ENCODE results near the gene WSCD1.

Gene WSCD1

DNA sequence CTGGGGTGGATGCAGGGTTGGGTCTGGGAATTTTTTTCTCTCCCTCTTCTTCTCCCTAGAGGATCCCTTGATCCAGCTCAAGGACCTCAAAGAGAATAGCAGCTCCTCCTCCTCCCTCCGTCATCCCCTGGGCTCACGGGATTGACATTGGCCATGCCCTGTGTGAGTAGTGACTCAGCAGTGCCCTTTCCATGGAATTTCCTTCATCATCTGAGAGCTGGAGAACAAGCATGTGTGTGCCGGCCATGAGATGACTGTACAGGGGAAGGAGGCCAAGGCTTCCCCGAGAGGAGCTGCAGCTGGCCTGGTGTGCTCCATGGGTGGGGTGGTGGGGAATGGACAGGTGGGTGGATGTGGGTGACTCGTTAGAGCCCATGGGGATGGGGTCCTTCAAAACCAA lies 8.9 kb upstream of the WSCD1 start:
- TF ChIP-seq, protein P1, sequence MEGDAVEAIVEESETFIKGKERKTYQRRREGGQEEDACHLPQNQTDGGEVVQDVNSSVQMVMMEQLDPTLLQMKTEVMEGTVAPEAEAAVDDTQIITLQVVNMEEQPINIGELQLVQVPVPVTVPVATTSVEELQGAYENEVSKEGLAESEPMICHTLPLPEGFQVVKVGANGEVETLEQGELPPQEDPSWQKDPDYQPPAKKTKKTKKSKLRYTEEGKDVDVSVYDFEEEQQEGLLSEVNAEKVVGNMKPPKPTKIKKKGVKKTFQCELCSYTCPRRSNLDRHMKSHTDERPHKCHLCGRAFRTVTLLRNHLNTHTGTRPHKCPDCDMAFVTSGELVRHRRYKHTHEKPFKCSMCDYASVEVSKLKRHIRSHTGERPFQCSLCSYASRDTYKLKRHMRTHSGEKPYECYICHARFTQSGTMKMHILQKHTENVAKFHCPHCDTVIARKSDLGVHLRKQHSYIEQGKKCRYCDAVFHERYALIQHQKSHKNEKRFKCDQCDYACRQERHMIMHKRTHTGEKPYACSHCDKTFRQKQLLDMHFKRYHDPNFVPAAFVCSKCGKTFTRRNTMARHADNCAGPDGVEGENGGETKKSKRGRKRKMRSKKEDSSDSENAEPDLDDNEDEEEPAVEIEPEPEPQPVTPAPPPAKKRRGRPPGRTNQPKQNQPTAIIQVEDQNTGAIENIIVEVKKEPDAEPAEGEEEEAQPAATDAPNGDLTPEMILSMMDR (IDR thresholded peaks at IDR 0.05) = no peak

DNA sequence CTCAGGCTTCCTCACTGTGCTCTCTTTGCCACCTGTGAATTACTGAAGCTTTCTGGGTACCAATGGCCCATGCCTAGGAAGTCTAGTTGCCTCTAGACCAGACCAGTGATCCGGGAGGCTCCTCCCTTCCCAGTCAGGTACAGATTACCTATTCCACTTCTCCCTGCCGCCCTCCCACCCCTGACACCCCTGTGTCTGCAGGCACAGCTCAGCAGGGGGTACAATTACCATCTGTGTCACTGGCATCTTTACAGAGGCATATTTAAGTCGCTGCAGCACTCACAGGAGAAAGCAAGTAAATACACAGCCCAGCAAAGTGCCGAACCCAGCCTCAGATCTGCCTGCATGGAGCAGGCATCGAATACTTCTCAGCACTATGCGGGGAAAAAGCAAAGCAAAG lies 5.3 kb upstream of the WSCD1 start:
- TF ChIP-seq, protein P1 (IDR thresholded peaks at IDR 0.05) = no peak

DNA sequence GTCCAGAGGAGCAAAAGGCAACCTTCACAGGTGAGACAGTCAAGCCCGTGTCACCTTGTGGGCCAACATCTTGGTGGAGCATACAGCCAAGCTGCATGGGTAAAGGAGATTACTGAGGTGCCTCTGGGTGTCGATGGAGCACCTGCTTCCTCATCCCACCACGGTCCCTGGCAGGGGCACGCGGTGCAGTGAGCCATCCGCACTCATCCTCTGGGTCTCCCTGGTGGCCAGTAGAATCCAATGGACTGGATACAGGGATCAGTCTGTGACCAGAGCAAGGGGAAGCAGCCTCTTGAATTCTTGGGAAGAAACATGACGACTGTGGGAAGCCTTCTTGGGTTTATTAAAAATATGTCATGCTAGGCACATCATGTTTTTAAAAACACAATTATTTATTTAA lies 4.8 kb upstream of the WSCD1 start:
- TF ChIP-seq, protein P1 (IDR thresholded peaks at IDR 0.05) = no peak

DNA sequence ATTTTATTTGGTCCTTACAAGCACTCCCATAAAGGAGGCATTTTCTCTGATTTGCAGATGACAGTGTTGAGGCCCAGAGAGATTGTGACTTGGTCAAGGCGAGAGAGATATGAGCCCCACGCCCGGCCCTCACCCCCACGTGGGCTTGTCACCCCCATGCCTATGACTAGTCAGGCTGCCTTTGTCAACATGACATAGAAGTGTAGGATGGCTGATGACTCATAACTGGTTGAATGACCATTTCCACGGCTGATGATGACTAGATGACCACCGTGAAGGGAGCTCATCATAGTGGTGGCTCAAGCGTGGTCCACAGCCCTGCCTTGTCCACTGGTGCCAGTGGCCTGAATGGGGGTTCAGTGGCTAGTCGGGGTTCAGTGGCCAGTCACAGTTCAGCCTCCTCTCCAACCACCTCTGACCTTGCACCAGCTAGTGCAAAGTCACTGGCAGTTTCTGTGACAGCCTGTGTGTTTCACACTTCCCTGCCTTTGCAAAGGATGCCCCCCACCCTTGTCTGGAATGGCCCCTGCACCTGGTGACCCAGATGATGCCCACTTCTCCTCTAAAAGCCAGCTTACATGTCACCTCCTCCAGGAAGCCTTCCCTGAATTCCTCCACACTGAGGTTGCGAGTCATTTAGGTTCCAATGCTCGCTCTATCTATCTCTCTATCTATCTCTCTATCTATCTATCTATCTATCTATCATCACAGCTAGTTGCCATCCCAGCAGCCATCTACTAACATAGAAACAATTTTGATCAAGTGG lies 3.8 kb upstream of the WSCD1 start:
- TF ChIP-seq, protein P1 (IDR thresholded peaks at IDR 0.05) = no peak

DNA sequence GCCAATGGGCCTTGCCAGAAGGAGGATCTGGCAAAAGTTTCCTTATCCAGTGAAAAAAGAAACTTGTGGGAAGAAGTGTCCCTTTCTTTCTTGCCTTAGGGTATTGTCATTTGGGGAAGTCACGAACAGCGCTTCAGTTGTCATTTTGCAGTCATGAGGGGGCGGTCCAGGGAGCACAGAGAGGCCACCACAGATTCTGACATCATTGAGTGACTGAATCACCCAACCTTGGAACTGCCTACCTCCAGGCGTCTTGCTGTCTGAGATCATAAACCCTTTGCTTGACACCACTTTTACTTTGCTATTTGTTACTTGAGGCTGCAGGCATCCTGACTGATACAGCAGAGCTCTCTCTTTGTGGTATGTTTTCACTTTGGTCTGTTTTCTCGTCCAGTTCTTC lies 3.1 kb upstream of the WSCD1 start:
- TF ChIP-seq, protein P1 (IDR thresholded peaks at IDR 0.05) = no peak

DNA sequence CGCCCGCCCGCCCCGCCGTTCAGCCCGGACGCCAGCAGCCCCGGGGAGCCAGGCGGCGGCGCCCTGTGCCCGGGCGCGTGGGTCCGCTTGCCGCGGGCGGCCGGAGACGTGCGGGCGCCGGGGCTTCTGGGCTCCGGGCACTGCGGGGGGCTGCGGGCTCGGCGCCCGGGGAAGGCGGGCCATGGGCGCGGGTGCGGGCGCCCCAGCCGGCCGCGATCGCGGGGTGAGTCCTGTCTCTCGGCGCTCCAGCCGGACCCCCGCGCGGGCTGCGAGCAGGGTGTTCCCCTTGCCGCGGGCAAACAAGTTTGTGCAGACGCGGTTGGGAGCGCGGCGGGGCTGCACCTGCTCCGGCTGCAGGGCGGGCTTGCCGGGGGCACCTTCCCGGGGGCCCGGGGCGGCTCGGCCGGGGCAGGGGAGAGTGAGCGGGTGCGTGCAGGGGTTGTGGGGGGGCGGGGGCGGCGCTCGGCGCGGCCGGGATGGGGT lies 292 bp downstream of the WSCD1 start:
- TF ChIP-seq, protein P1 (IDR thresholded peaks at IDR 0.05) = no peak

DNA sequence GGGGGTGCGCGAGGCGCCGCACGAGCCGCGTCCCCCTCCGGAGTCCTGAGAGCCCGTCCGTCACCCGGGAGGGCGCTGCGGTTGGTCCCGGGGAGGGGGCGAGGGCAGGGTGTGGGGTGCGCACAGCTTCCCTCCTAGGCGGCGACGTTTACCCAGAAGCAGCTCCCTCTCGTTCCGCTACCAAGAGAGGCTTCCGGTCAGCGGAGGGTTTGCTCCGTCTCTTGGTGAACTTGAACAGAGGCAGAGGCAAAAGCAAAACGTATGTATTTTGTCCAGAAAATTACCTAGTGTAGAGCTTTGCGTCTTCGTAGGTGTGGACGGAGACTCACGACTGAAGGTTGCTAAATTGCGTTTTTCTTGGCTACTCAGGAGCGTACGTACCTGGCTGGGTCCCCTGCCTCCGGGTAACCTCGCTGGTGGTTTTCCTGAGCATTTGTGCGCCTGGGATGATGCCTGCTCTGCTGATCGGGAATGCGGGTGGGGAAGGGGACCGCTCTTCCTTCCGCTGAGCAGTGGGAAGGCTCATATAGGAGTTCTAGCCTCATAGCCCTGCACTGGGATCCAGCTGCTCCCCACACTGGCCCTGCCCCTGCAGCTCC lies 833 bp downstream of the WSCD1 start:
- TF ChIP-seq, protein P1 (IDR thresholded peaks at IDR 0.05) = no peak

Measured in LNCAP (cell line).